Suprapubic skin (tissue), 4 donors: Measurements from ENCODE around the gene DOLPP1. TPM values are rescaled to one million over a fixed set of nuclear protein-coding genes. Genes with fewer than 3 reads are reported as not detected.
A peak's percentile ranks its signal among the peaks of the same experiment; 100 is the strongest.

Experiments used
- DNase-seq, 2 donors: peaks; one replicate each; pipeline ENCODE4 v3.0.0-alpha.2; 2019; ENCODE audit warnings: low spot score in 2 of 2
- H3K27ac ChIP-seq: fragments of 200-600 bp; sonication (generic); one replicate; pipeline ENCODE4 v1.5.1; 2019
- H3K27me3 ChIP-seq: fragments of 200-600 bp; sonication (generic); one replicate; pipeline ENCODE4 v1.5.1; 2019
- H3K36me3 ChIP-seq: fragments of 200-600 bp; sonication (generic); one replicate; pipeline ENCODE4 v1.5.1; 2019
- H3K4me1 ChIP-seq: fragments of 200-600 bp; sonication (generic); one replicate; pipeline ENCODE4 v1.5.1; 2019
- H3K4me3 ChIP-seq: fragments of 200-600 bp; sonication (generic); one replicate; pipeline ENCODE4 v1.5.1; 2019; ENCODE audit warnings: mild to moderate bottlenecking
- H3K9me3 ChIP-seq: fragments of 200-600 bp; sonication (generic); one replicate; pipeline ENCODE4 v1.5.1; 2019
- EP300 ChIP-seq: sonication (generic); formaldehyde crosslinking; IDR thresholded peaks from one replicate; pipeline ENCODE4 v1.6.1; 2017; ENCODE audit warnings: antibody characterized with exemption
- POLR2A ChIP-seq, 2 donors: fragments of 450-650 bp; IDR thresholded peaks; one replicate each; pipeline ENCODE4 v1.6.1; 2017; ENCODE audit warnings: antibody characterized with exemption in 2 of 2, mild to moderate bottlenecking in 2 of 2, moderate library complexity in 2 of 2
- POLR2AphosphoS5 ChIP-seq, 3 donors: sonication (generic); formaldehyde crosslinking; IDR thresholded peaks; one replicate each; pipeline ENCODE4 v1.6.1; 2017; ENCODE audit warnings: antibody characterized with exemption in 3 of 3
- WGBS: methylation state at CpG from one replicate; pipeline ENCODE4 v1.1.5; 2018; 5-methylcytosine and 5-hydroxymethylcytosine counted together
- total RNA-seq, 4 donors: library from RNA; depleted of rRNA; stranded (reverse); fragments of >200 nt; gene quantifications; one replicate each; pipeline ENCODE4 v1.1.0, GENCODE V29; 2016
- TF ChIP-seq, protein P1 (sequence below), 2 donors: fragments of 200-600 bp in 1 of 2; fragments of 450-650 bp in 1 of 2; sonication (generic) in 1 of 2; IDR thresholded peaks; one replicate each; pipeline ENCODE4 v1.5.1; 2016 to 2019; ENCODE audit warnings: antibody characterized with exemption in 2 of 2, mild to moderate bottlenecking in 1 of 2, moderate library complexity in 1 of 2

DOLPP1 gene
- total RNA-seq, 4 donors from 2014 or later, result 7.8 to 11.1 (median 9.8) TPM

DNA sequence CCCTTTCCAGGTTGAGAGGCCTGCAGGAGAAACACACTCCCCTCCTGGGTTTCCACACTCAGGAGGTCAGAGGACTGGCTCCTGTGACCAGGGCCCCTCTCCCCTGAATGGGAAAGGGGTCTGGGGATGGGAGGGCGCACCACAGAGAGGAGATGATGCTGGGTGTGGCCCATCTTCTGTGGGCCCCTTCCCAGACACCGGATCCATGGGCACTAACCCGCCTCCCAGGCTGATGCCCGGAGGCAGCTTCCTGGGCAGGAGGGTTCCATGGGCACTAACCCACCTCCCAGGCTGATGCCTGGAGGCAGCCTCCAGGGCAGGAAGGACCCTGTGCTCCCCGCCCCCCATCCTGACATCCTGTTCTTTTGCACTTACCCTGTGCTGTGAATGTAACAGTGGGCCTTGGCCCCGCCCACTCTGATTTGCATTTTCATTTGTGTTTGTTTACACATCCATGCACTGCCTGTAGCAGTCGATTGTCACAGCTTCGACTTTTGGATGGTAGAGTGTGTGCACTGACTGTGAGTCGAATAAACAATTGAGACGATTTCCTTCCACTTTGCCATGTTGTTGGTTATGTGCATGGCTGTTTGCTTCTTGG is 9.3 kb upstream of the DOLPP1 start:
- Histone ChIP-seq H3K4me3 (no peak overlapping the region), H3K4me1 (peaks cover under 1% of the 10 kb centered on the region), H3K9me3 (no peaks in the 10 kb centered on the region), H3K27ac (no peak overlapping the region), H3K36me3 (peaks cover 33% of the 10 kb centered on the region), H3K27me3 (no peaks in the 10 kb centered on the region)
- DNase-seq, result no peak
- 61% methylated on average over 6 of the region's 10 CpGs for WGBS
- no peak for TF ChIP-seq POLR2A (IDR thresholded peaks at IDR 0.05)
- TF ChIP-seq, protein P1, sequence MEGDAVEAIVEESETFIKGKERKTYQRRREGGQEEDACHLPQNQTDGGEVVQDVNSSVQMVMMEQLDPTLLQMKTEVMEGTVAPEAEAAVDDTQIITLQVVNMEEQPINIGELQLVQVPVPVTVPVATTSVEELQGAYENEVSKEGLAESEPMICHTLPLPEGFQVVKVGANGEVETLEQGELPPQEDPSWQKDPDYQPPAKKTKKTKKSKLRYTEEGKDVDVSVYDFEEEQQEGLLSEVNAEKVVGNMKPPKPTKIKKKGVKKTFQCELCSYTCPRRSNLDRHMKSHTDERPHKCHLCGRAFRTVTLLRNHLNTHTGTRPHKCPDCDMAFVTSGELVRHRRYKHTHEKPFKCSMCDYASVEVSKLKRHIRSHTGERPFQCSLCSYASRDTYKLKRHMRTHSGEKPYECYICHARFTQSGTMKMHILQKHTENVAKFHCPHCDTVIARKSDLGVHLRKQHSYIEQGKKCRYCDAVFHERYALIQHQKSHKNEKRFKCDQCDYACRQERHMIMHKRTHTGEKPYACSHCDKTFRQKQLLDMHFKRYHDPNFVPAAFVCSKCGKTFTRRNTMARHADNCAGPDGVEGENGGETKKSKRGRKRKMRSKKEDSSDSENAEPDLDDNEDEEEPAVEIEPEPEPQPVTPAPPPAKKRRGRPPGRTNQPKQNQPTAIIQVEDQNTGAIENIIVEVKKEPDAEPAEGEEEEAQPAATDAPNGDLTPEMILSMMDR (IDR thresholded peaks at IDR 0.05), result no peak
- no peak for TF ChIP-seq EP300
- no peak for TF ChIP-seq POLR2AphosphoS5 (IDR thresholded peaks at IDR 0.05)

- H3K4me1 ChIP-seq, result peaks cover 4% of the 10 kb centered on the region
- no peaks in the 10 kb centered on the region for H3K27me3 ChIP-seq
- WGBS, result 56% methylated on average over 9 of the region's 9 CpGs
- TF ChIP-seq POLR2A (IDR thresholded peaks at IDR 0.05) (no peak), POLR2AphosphoS5 (IDR thresholded peaks at IDR 0.05) (no peak), EP300 (no peak)
- TF ChIP-seq, protein P1 (IDR thresholded peaks at IDR 0.05), result no peak
- no peaks in the 10 kb centered on the region for H3K9me3 ChIP-seq
- no peak overlapping the region for H3K4me3 ChIP-seq
- peaks cover 32% of the 10 kb centered on the region for H3K36me3 ChIP-seq
- H3K27ac ChIP-seq, result no peak overlapping the region
- DNase-seq, result no peak
Observed at GRCh38 chr9:129072171-129072570, 8.7 kb upstream of the DOLPP1 start.

DNA sequence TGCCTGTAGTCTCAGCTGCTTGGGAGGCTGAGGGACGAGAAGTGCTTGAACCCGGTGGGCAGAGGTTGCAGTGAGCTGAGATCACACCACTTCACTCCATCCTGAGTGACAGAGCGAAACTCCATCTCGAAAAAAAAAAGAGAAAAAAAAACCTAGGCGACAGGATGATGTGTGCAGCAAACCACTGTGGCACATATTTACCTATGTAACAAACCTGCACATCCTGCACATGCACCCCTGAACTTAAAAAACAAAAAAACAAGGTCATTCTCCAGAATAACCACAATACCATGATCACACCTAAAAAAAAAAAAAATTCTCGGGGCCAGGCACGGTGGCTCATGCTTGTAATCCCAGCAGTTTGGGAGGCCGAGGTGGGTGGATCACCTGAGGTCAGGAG is 7.5 kb upstream of the DOLPP1 start:
- H3K27ac ChIP-seq, result no peak overlapping the region
- no peaks in the 10 kb centered on the region for H3K9me3 ChIP-seq
- DNase-seq, result no peak
- H3K4me3 ChIP-seq, result no peak overlapping the region
- TF ChIP-seq EP300, result no peak
- no peak for TF ChIP-seq POLR2A (IDR thresholded peaks at IDR 0.05)
- TF ChIP-seq, protein P1 (IDR thresholded peaks at IDR 0.05), result no peak
- no peak for TF ChIP-seq POLR2AphosphoS5 (IDR thresholded peaks at IDR 0.05)
- H3K36me3 ChIP-seq, result peaks cover 19% of the 10 kb centered on the region
- H3K27me3 ChIP-seq, result no peaks in the 10 kb centered on the region
- 84% methylated on average over 8 of the region's 8 CpGs for WGBS
- peaks cover 4% of the 10 kb centered on the region for H3K4me1 ChIP-seq

GRCh38 chr9:129074106-129074505 is 6.8 kb upstream of the DOLPP1 start:
- WGBS, result 84% methylated on average over 3 of the region's 3 CpGs
- H3K4me3 ChIP-seq, result no peak overlapping the region
- TF ChIP-seq, protein P1 (IDR thresholded peaks at IDR 0.05), result no peak
- TF ChIP-seq POLR2A (IDR thresholded peaks at IDR 0.05) (no peak), EP300 (no peak), POLR2AphosphoS5 (IDR thresholded peaks at IDR 0.05) (no peak)

GRCh38 chr9:129075996-129076639 is 4.8 kb upstream of the DOLPP1 start:
- Histone ChIP-seq H3K4me3 (no peak overlapping the region), H3K4me1 (peaks cover 12% of the 10 kb centered on the region), H3K27ac (no peak overlapping the region), H3K27me3 (no peaks in the 10 kb centered on the region), H3K36me3 (no peaks in the 10 kb centered on the region), H3K9me3 (no peaks in the 10 kb centered on the region)
- peak in 1 of 2 donors; percentile 44 for DNase-seq
- 86% methylated on average over 9 of the region's 16 CpGs for WGBS
- no peak for TF ChIP-seq EP300
- TF ChIP-seq POLR2AphosphoS5 (IDR thresholded peaks at IDR 0.05), result no peak
- TF ChIP-seq, protein P1 (IDR thresholded peaks at IDR 0.05), result no peak
- no peak for TF ChIP-seq POLR2A (IDR thresholded peaks at IDR 0.05)

More at GRCh38 chr9:129074106-129074505, 6.8 kb upstream of the DOLPP1 start:
- no peak for DNase-seq
- Histone ChIP-seq H3K9me3 (no peaks in the 10 kb centered on the region), H3K27me3 (no peaks in the 10 kb centered on the region), H3K27ac (no peak overlapping the region), H3K36me3 (peaks cover 12% of the 10 kb centered on the region), H3K4me1 (peaks cover 4% of the 10 kb centered on the region)
